HepG2 (cell line): ENCODE measurements around the gene FRMD4A. TPM values are rescaled to one million over a fixed set of nuclear protein-coding genes. Genes with fewer than 3 reads are reported as not detected.

ENCODE experiments used
- ATAC-seq: fragments of 200-7000 bp; cut with Tn5 transposase; 3 replicates; pipeline ENCODE4 v1.9.1; 2020; ENCODE audit warnings: mild to moderate bottlenecking, moderate library complexity
- BruUV-seq: library from RNA; stranded (reverse); fragments of 400-500 nt; replicated peaks from 2 replicates; lab custom pipeline; 2021; lab: Mats Ljungman, UMichigan
- CTCF ChIA-PET: fragments of 300-600 bp; formaldehyde crosslinking; extraction: SDS; loops from one replicate; lab custom pipeline; 2021; ENCODE audit warnings: low total read pairs, inconsistent platforms, low intra/inter-chr PET ratio; lab: Yijun Ruan, JAX
- POLR2A ChIA-PET: fragments of 350-600 bp; sonication (Branson Sonifier 250); formaldehyde crosslinking; loops from one replicate; lab custom pipeline; 2020; ENCODE audit warnings: antibody characterized with exemption, inconsistent platforms; lab: Yijun Ruan, JAX
- DNase-seq: peaks from one replicate; pipeline ENCODE4 v3.0.0-alpha.2; 2015; ENCODE audit warnings: low spot score
- FAIRE-seq: peaks from 3 replicates; lab custom pipeline; 2011; peaks lifted over from hg19 to GRCh38; lab: Jason Lieb, UNC
- H2AFZ ChIP-seq: one replicate; pipeline ENCODE4 v1.6.1; 2011; ENCODE audit warnings: low read length, inconsistent platforms
- H3K27ac ChIP-seq: fragments of 300-600 bp; 3 replicates; pipeline ENCODE4 v1.8.0; 2011; ENCODE audit warnings: mixed run types, mild to moderate bottlenecking, mixed read lengths, low read length, inconsistent platforms; ENCODE audit not compliant: insufficient read depth; ENCODE audit errors: extremely low read length
- H3K27me3 ChIP-seq, 2 experiments: fragments of 200-600 bp in 1 of 2; 2 replicates in 1 of 2; 3 replicates in 1 of 2; pipeline versions ENCODE4 v1.6.0 to v1.8.0; 2011; ENCODE audit warnings: low read length in 2 of 2, mild to moderate bottlenecking in 2 of 2, moderate library complexity in 2 of 2, inconsistent platforms in 1 of 2; ENCODE audit not compliant: insufficient read depth in 2 of 2, control insufficient read depth in 1 of 2
- H3K36me3 ChIP-seq, 2 experiments: fragments of 200-600 bp in 1 of 2; replicated peaks in 1 of 2; 2 replicates in 1 of 2; 3 replicates in 1 of 2; pipeline versions ENCODE4 v1.5.1 to v1.8.0; 2011; ENCODE audit warnings: low read length in 2 of 2, inconsistent platforms in 1 of 2; ENCODE audit not compliant: insufficient read depth in 2 of 2, control insufficient read depth in 1 of 2
- H3K4me1 ChIP-seq: 2 replicates; pipeline ENCODE4 v1.5.1; 2012; ENCODE audit warnings: low read length, inconsistent platforms; ENCODE audit not compliant: insufficient read depth
- H3K4me2 ChIP-seq: 2 replicates; pipeline ENCODE4 v1.6.0; 2011; ENCODE audit warnings: low read depth, low read length, inconsistent platforms
- H3K4me3 ChIP-seq, 3 experiments: fragments of 200-600 bp in 1 of 3; sonication (generic), shearing (Covaris generic) in 1 of 3; replicated peaks in 1 of 3; 2 replicates each; pipeline ENCODE4 v1.5.1; 2011 to 2016; ENCODE audit warnings: low read length in 3 of 3, inconsistent platforms in 2 of 3, low read depth in 2 of 3, mild to moderate bottlenecking in 2 of 3, control low read depth in 1 of 3, mixed read lengths in 1 of 3; ENCODE audit not compliant: insufficient read depth in 1 of 3
- H3K79me2 ChIP-seq: one replicate; pipeline ENCODE4 v1.6.1; 2011; ENCODE audit warnings: low read length, inconsistent platforms; ENCODE audit not compliant: insufficient read depth
- H3K9ac ChIP-seq: 2 replicates; pipeline ENCODE4 v1.6.0; 2011; ENCODE audit warnings: mild to moderate bottlenecking, low read depth, low read length, inconsistent platforms; ENCODE audit not compliant: insufficient read depth
- H3K9me3 ChIP-seq: 2 replicates; pipeline ENCODE4 v1.5.1; 2012; ENCODE audit warnings: mild to moderate bottlenecking, low read length
- H4K20me1 ChIP-seq: 2 replicates; pipeline ENCODE4 v1.6.0; 2011; ENCODE audit warnings: inconsistent platforms, mild to moderate bottlenecking, low read length, moderate library complexity; ENCODE audit not compliant: insufficient read depth
- ARNTL ChIP-seq: sonication (generic); formaldehyde crosslinking; IDR thresholded peaks from 2 replicates; pipeline ENCODE4 v1.4.0; 2020; ENCODE audit warnings: mild to moderate bottlenecking, missing genetic modification reagents
- BATF2 ChIP-seq: sonication (generic); formaldehyde crosslinking; IDR thresholded peaks from 2 replicates; pipeline ENCODE4 v1.8.0; 2022; ENCODE audit warnings: mild to moderate bottlenecking, missing genetic modification reagents, moderate library complexity
- CC2D1A ChIP-seq: sonication (generic); formaldehyde crosslinking; IDR thresholded peaks from 2 replicates; pipeline ENCODE4 v1.8.1; 2023; ENCODE audit warnings: mild to moderate bottlenecking, missing genetic modification reagents
- GATA4 ChIP-seq: sonication (generic); IDR thresholded peaks from 2 replicates; pipeline ENCODE4 v1.6.1; 2016; ENCODE audit warnings: antibody characterized with exemption, low read depth, borderline replicate concordance
- HMGXB4 ChIP-seq, 2 experiments: sonication (generic) in 1 of 2; formaldehyde crosslinking in 1 of 2; IDR thresholded peaks; 2 replicates each; pipeline versions ENCODE4 v1.4.0 to v1.6.1; 2018 to 2020; ENCODE audit warnings: missing genetic modification reagents in 2 of 2, borderline replicate concordance in 1 of 2, low read depth in 1 of 2, mild to moderate bottlenecking in 1 of 2, missing biosample characterization in 1 of 2
- HNF4A ChIP-seq: sonication (generic); formaldehyde crosslinking; IDR thresholded peaks from 2 replicates; pipeline ENCODE4 v1.4.0; 2020; ENCODE audit warnings: missing genetic modification reagents
- RNF2 ChIP-seq: fragments of 450-650 bp; conservative IDR thresholded peaks from 2 replicates; pipeline ENCODE4 v1.6.1; 2016; ENCODE audit warnings: low read depth
- ZFP36L1 ChIP-seq: sonication (generic); formaldehyde crosslinking; IDR thresholded peaks from 2 replicates; pipeline ENCODE4 v1.8.0; 2022; ENCODE audit warnings: mild to moderate bottlenecking, missing genetic modification reagents, moderate library complexity
- ZNF703 ChIP-seq: sonication (generic); formaldehyde crosslinking; IDR thresholded peaks from 2 replicates; pipeline ENCODE4 v1.5.1; 2020; ENCODE audit warnings: missing genetic modification reagents, mild to moderate bottlenecking, moderate library complexity, borderline replicate concordance
- ZNF747 ChIP-seq: sonication (generic); formaldehyde crosslinking; IDR thresholded peaks from 2 replicates; pipeline ENCODE4 v1.8.1; 2023; ENCODE audit warnings: missing genetic modification reagents, mild to moderate bottlenecking, borderline replicate concordance
- WGBS: methylation state at CpG from one replicate; pipeline ENCODE4 v1.1.6; 2017; ENCODE audit warnings: low lambda C conversion rate; 5-methylcytosine and 5-hydroxymethylcytosine counted together
- in situ Hi-C: cut with HindIII; loops from 2 replicates; pipeline ENCODE4 v1.10.0; 2017; ENCODE audit warnings: low pct_unique_long_range_greater_than_20kb; ENCODE audit not compliant: extremely low pct_ligation_motif_present
- intact Hi-C: fragments of 100-400 bp; cut with micrococcal nuclease; formaldehyde crosslinking; loops from one replicate; pipeline ENCODE4 v1.10.0; 2022; ENCODE audit not compliant: unreplicated experiment
- polyA plus RNA-seq, 8 experiments: library from polyadenylated mRNA; depleted of rRNA in 3 of 8; stranded (reverse) in 7 of 8; unstranded in 1 of 8; fragments of >200 nt; fragmentation: Illumina TruSeq in 4 of 8; extraction: Trizol in 4 of 8; gene quantifications; 2 replicates each; pipeline versions ENCODE4 v1.2.1 to v1.2.3, GENCODE V29; 2011 to 2016; ENCODE audit warnings: low read depth in 4 of 8, missing spikeins in 1 of 8, mixed read lengths in 1 of 8; ENCODE audit not compliant: insufficient read depth in 1 of 8
- total RNA-seq, 5 experiments: library from RNA; depleted of rRNA; stranded (reverse); fragments of >200 nt; fragmentation: Illumina TruSeq; extraction: Trizol; gene quantifications; 2 replicates each; pipeline ENCODE4 v1.2.3, GENCODE V29; 2016; ENCODE audit warnings: low read depth in 1 of 5

FRMD4A gene
- total and polyA plus RNA-seq, 2 of the 13 experiments (the other 11 are each of a cell fraction or from before 2014, with no cell fraction given), result 0.09 to 0.26 TPM

- TF ChIP-seq CC2D1A (CRISPR knock-in tag), result no peak
- no peak for TF ChIP-seq RNF2
- no peak for TF ChIP-seq GATA4
- TF ChIP-seq HMGXB4 (CRISPR knock-in tag; IDR thresholded peaks at IDR 0.05; ENCODE audit: borderline replicate concordance in 1 of 2, low read depth in 1 of 2), result no peak
- no peak for TF ChIP-seq BATF2
- no peak for TF ChIP-seq HNF4A
- TF ChIP-seq ZNF703 (CRISPR knock-in tag), result no peak
- TF ChIP-seq ZFP36L1 (CRISPR knock-in tag), result no peak
- no peak for TF ChIP-seq ARNTL (CRISPR knock-in tag)
These were observed 657.6 kb downstream of the FRMD4A start (continued) for GRCh38 chr10:13673156-13673555.

GRCh38 chr10:13672548-13672947 is 658.2 kb downstream of the FRMD4A start:
- no peak for FAIRE-seq
- H3K27me3 ChIP-seq, result no peaks in the 10 kb centered on the region
- POLR2A ChIA-PET, result no interaction called here

More at GRCh38 chr10:13672548-13672947, 658.2 kb downstream of the FRMD4A start:
- Histone ChIP-seq H3K9me3 (no peaks in the 10 kb centered on the region), H3K4me2 (no peak overlapping the region), H2AFZ (no peak overlapping the region), H3K79me2 (no peaks in the 10 kb centered on the region), H3K27ac (no peak overlapping the region), H3K4me3 (no peak overlapping the region), H3K9ac (no peak overlapping the region), H3K36me3 (no peaks in the 10 kb centered on the region), H4K20me1 (no peaks in the 10 kb centered on the region), H3K4me1 (peaks cover 23% of the 10 kb centered on the region)
- ATAC-seq, result no peak
- intact Hi-C loops, result no loop called here
- no TSS peak for BruUV-seq
- no peak for DNase-seq
- CTCF ChIA-PET, result no interaction called here
- WGBS, result 90% methylated on average over 7 of the region's 7 CpGs
- no peak for TF ChIP-seq ZNF747
- in situ Hi-C loops, result no loop called here
